Right lobe of liver (tissue), 4 donors: ENCODE data around the gene LINC00237.

Experiments
- POLR2A ChIP-seq: fragments of 450-650 bp; IDR thresholded peaks from one replicate; pipeline ENCODE4 v1.6.1; 2017; ENCODE audit warnings: antibody characterized with exemption, mild to moderate bottlenecking
- TF ChIP-seq, protein P1 (sequence below), 4 donors: fragments of 200-600 bp in 3 of 4; fragments of 450-650 bp in 1 of 4; IDR thresholded peaks; one replicate each; pipeline versions ENCODE4 v1.5.1 to v1.8.0; 2016 to 2022; ENCODE audit warnings: antibody characterized with exemption in 4 of 4, mild to moderate bottlenecking in 2 of 4
- donor health status: DM: no; HTN: no; CAD: no.
- donor health status: DM: no; HTN: no; CAD: no.
- donor health status: DM: no; HTN: yes; CAD: no.

DNA sequence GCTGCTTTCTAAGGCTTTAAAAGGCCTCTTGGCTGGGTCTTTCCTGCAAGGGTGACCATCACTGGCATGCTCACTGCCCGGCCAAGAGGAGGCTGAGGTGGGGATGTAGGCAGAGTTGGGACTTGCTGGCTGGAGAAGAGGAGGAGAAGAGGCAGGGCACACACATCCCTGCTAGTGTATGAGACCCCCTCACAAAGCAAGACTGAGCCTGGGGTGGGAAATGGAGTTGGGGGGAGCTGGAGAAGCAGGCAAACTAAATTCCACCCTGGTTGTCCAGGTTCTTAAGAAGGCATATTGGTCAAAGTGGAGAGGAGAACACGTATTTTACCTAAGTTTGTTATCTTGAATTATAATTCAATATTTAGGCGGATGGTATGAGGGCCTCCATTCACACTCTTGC is 18.0 kb upstream of the LINC00237 start:
- TF ChIP-seq, protein P1, sequence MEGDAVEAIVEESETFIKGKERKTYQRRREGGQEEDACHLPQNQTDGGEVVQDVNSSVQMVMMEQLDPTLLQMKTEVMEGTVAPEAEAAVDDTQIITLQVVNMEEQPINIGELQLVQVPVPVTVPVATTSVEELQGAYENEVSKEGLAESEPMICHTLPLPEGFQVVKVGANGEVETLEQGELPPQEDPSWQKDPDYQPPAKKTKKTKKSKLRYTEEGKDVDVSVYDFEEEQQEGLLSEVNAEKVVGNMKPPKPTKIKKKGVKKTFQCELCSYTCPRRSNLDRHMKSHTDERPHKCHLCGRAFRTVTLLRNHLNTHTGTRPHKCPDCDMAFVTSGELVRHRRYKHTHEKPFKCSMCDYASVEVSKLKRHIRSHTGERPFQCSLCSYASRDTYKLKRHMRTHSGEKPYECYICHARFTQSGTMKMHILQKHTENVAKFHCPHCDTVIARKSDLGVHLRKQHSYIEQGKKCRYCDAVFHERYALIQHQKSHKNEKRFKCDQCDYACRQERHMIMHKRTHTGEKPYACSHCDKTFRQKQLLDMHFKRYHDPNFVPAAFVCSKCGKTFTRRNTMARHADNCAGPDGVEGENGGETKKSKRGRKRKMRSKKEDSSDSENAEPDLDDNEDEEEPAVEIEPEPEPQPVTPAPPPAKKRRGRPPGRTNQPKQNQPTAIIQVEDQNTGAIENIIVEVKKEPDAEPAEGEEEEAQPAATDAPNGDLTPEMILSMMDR (IDR thresholded peaks at IDR 0.05), result no peak
- no peak for TF ChIP-seq POLR2A
